Heart right ventricle (tissue), 16 donors: ENCODE measurements around the gene PLEK. TPM values are rescaled to one million over a fixed set of nuclear protein-coding genes. Genes with fewer than 3 reads are reported as not detected.

Experiments used
- ATAC-seq, 8 donors: fragments of 200-7000 bp; cut with Tn5 transposase; one replicate each; pipeline ENCODE4 v1.9.1; 2020; ENCODE audit warnings: mild to moderate bottlenecking in 8 of 8, moderate library complexity in 8 of 8, moderate number of reproducible peaks in 1 of 8
- DNase-seq, 2 donors: peaks; one replicate each; pipeline ENCODE4 v3.0.0-alpha.2; 2020
- H3K27ac ChIP-seq, 10 donors: fragments of 200-600 bp; sonication (generic) in 2 of 10; one replicate each; pipeline versions ENCODE4 v1.5.0 to v1.8.0; 2020 to 2022; ENCODE audit warnings: mild to moderate bottlenecking in 3 of 10
- H3K27me3 ChIP-seq, 7 donors: fragments of 200-600 bp; one replicate each; pipeline ENCODE4 v1.8.0; 2021 to 2022; ENCODE audit warnings: mild to moderate bottlenecking in 2 of 7
- H3K36me3 ChIP-seq, 9 donors: fragments of 200-600 bp; sonication (generic) in 1 of 9; one replicate each; pipeline versions ENCODE4 v1.5.0 to v1.8.0; 2020 to 2022; ENCODE audit warnings: mild to moderate bottlenecking in 2 of 9
- H3K4me1 ChIP-seq, 9 donors: fragments of 200-600 bp; sonication (generic) in 1 of 9; one replicate each; pipeline versions ENCODE4 v1.5.0 to v1.8.0; 2020 to 2022; ENCODE audit warnings: mild to moderate bottlenecking in 4 of 9
- H3K4me3 ChIP-seq, 10 donors: fragments of 200-600 bp; sonication (generic) in 2 of 10; one replicate each; pipeline versions ENCODE4 v1.5.0 to v1.8.0; 2020 to 2022; ENCODE audit warnings: mild to moderate bottlenecking in 7 of 10, moderate library complexity in 2 of 10
- H3K9me3 ChIP-seq, 11 donors: fragments of 200-600 bp in 10 of 11; sonication (generic) in 2 of 11; one replicate each; pipeline versions ENCODE4 v1.5.0 to v1.8.0; 2013 to 2022; ENCODE audit warnings: mild to moderate bottlenecking in 2 of 11, control low read depth in 1 of 11, moderate library complexity in 1 of 11
- WGBS, 2 donors: extraction: QIAGEN DNeasy Blood & Tissue Kit; methylation state at CpG; one replicate each; pipeline ENCODE4 v1.1.7; 2013; ENCODE audit warnings: inconsistent platforms in 1 of 2; 5-methylcytosine and 5-hydroxymethylcytosine counted together
- intact Hi-C, 10 donors: fragments of 100-400 bp; cut with DNase I; formaldehyde crosslinking; loops; one replicate each; pipeline versions ENCODE4 v1.11.1 to v1.14.2; 2022
- polyA plus RNA-seq, 2 donors: library from polyadenylated mRNA; stranded (reverse); fragments of 200-250 nt; gene quantifications; one replicate each; pipeline ENCODE4 v1.2.3, GENCODE V29; 2013
- total RNA-seq, 10 donors: library from RNA; stranded (reverse); fragmentation: NEBNext Ultra II Directional in 3 of 10; extraction: Animal tissue kit (Norgen Biotek cat#: 25700) in 3 of 10; gene quantifications; one replicate each; pipeline versions ENCODE4 v1.2.1 to v1.2.4, GENCODE V29; 2021 to 2023
- TF ChIP-seq, protein P1 (sequence below), 9 donors: fragments of 200-600 bp; sonication (generic) in 2 of 9; IDR thresholded peaks; one replicate each; pipeline versions ENCODE4 v1.5.0 to v1.8.0; 2021 to 2022; ENCODE audit warnings: antibody characterized with exemption in 9 of 9, mild to moderate bottlenecking in 5 of 9, moderate library complexity in 1 of 9
- donor health status: Arrhythmogenic right ventricular cardiomyopathy.
- donor health status: ischemic (EF 13 %, LVEDD 7.1; RV severe dilation, severe dysfunction).
- donor health status: healthy with polysubstance abuse.
- donor health status: DM: no; HTN: yes; CAD: no.
- donor health status: DM: no; HTN: no; CAD: no.
- donor health status: ischemic (EF 25% LVEDD 6.9; RV normal size, moderate dysfunction).
- donor health status: ischemic (EF 25% LVEDD 5.7; RV mildly dilated, moderate dysfunction).
- donor health status: healthy.
- donor health status: DM: yes; HTN: yes; CAD: no.
- donor health status: Ischemic cardiomyopathy.
- donor health status: ischemic (EF 35%, LVEDD 5.7; RV mildly dilated, moderate dysfunction).
- donor health status: nonischemic (EF 11% LVEDD 7.7; RV severe dilation, severe dysfunction).
- donor health status: DM: yes; HTN: yes; CAD: no.
- donor health status: PGD.
- donor health status: ischemic (EF 29% LVEDD 5.4; RV normal size, mild dysfunction).
- donor health status: nonischemic (EF 23%, LVEDD 6.1; RV moderate dilation, normal function).

The PLEK gene
- total and polyA plus RNA-seq, 12 donors, result 1.1 to 46.3 (median 2.7) TPM

DNA sequence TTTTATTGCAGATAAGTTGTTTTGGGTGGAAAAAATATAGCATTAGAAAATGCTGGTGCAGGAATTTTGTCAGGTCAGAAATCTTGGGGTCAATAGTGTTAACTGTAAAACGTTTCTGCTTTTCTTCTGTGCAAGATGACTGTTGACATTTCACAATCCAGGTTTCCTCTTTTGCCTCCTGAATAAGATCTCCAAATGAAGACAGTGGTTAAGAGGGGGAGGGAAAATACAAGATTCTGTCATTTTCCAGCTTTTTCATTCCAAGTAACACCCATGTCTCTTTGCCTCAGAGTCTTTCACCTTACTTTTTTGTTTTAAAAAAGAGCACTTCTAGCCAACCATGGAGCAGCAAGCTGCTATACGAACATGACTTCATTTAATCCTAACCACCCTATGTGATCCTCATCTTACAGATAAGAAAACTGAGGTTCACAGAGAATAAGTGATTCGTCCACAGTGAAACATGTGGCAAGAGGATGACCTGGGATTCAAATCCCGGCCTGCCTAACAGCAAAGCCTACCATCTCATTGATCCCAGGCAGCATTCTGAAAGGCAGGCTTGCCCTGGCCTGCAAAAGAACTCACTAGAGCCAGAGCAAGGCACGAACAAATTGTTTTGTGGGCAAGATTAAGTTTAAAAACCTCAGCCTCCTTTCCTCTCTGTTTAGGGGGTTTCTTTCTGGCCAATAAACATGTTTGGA is 3.0 kb downstream of the PLEK start:
- H3K4me3 ChIP-seq, result peak overlapping the region in 3 of 10 donors; percentile 16 to 63 (median 17)
- H3K9me3 ChIP-seq, result peaks cover 0 to 3% (median 0%) of the 10 kb centered on the region in 11 donors
- peaks cover 0 to 8% (median 0%) of the 10 kb centered on the region in 9 donors for H3K36me3 ChIP-seq
- TF ChIP-seq, protein P1, sequence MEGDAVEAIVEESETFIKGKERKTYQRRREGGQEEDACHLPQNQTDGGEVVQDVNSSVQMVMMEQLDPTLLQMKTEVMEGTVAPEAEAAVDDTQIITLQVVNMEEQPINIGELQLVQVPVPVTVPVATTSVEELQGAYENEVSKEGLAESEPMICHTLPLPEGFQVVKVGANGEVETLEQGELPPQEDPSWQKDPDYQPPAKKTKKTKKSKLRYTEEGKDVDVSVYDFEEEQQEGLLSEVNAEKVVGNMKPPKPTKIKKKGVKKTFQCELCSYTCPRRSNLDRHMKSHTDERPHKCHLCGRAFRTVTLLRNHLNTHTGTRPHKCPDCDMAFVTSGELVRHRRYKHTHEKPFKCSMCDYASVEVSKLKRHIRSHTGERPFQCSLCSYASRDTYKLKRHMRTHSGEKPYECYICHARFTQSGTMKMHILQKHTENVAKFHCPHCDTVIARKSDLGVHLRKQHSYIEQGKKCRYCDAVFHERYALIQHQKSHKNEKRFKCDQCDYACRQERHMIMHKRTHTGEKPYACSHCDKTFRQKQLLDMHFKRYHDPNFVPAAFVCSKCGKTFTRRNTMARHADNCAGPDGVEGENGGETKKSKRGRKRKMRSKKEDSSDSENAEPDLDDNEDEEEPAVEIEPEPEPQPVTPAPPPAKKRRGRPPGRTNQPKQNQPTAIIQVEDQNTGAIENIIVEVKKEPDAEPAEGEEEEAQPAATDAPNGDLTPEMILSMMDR (IDR thresholded peaks at IDR 0.05), result no peak
- peaks cover 0 to 67% (median 4%) of the 10 kb centered on the region in 9 donors for H3K4me1 ChIP-seq
- DNase-seq (no peak), ATAC-seq (peak in 2 of 8 donors; percentile 53 to 56)
- 61 to 71% methylated on average over 5 of the region's 5 CpGs for WGBS, 2 donors
- intact Hi-C loops, result loop anchor here in 3 of 10 donors (10.0 kb wide), 2 partner anchors 67 to 243 kb away; no protein-coding TSS in a partner anchor
- peak overlapping the region in 2 of 10 donors; percentile 39 to 87 for H3K27ac ChIP-seq
- H3K27me3 ChIP-seq, result no peaks in the 10 kb centered on the region

DNA sequence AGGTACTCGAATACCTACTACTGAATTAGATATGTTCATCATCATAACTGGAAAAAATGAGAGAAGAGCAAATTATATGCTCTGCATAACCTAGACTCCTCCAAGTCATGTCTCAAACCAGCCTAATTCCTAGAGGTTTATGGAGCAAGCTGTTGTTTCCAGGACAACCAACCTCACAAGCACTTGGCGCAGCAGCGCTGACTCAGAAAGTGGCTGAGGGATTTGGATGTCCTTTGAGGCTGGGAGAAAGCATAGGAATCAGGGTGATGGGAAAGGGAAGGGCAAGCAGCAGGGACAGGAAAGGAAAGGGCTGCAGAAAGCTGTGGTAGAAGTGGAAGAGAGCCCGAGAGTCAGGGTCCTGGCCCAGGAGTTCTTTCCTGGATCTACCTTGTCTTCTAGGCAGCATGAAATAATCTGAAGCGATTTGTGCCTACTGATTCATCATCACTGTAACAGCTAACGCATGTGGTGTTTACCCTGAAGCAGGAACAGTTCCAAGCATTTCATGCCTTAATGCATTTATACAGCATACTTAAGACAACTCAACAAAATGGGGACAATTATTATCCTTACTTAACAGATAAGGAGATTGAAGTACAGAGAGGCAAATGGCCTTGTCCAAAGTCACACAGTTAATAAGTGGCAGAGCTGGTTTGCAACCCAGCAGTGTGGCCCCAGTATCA is 3.7 kb downstream of the PLEK start:
- peaks cover 0 to 66% (median 0%) of the 10 kb centered on the region in 9 donors for H3K4me1 ChIP-seq
- peak overlapping the region in 2 of 10 donors; percentile 39 to 87 for H3K27ac ChIP-seq
- intact Hi-C loops, result loop anchor here in 3 of 10 donors (10.0 kb wide), 2 partner anchors 66 to 244 kb away; no protein-coding TSS in a partner anchor
- peaks cover 0 to 8% (median 0%) of the 10 kb centered on the region in 9 donors for H3K36me3 ChIP-seq
- DNase-seq (no peak), ATAC-seq (peak in 1 of 8 donors; percentile 45)
- peaks cover 0 to 1% (median 0%) of the 10 kb centered on the region in 11 donors for H3K9me3 ChIP-seq
- H3K4me3 ChIP-seq, result peak overlapping the region in 1 of 10 donors; percentile 63
- WGBS, 2 donors, result 81 to 89% methylated on average over 6 of the region's 6 CpGs
- H3K27me3 ChIP-seq, result no peaks in the 10 kb centered on the region
- TF ChIP-seq, protein P1 (IDR thresholded peaks at IDR 0.05), result no peak

DNA sequence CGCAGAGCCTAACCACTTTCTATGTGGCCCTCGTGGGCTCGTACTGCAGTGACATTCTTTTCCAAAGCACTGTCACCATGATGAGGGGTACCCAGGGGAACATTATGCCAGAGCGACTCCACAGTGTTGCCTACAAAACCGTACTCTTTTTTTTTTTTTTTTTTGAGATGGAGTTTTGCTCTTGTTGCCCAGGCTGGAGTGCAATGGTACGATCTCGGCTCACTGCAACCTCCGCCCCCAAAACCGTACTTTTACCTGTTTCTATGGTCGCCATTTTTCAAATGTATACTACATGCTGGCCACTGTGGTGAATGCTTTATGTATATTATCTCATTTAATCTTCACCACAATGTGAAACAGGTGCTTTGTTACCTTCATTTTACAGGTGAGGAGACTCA is 4.3 kb downstream of the PLEK start:
- intact Hi-C loops, result loop anchor here in 3 of 10 donors (10.0 kb wide), 2 partner anchors 65 to 245 kb away; no protein-coding TSS in a partner anchor
- Histone ChIP-seq H3K36me3 (peaks cover 0 to 8% (median 0%) of the 10 kb centered on the region in 9 donors), H3K27ac (peak overlapping the region in 1 of 10 donors; percentile 87), H3K4me1 (peaks cover 0 to 66% (median 0%) of the 10 kb centered on the region in 9 donors), H3K27me3 (no peaks in the 10 kb centered on the region), H3K9me3 (no peaks in the 10 kb centered on the region), H3K4me3 (peak overlapping the region in 1 of 10 donors; percentile 63)
- ATAC-seq (no peak), DNase-seq (no peak)
- WGBS, 2 donors, result 93% methylated on average over 10 of the region's 10 CpGs
- TF ChIP-seq, protein P1 (IDR thresholded peaks at IDR 0.05), result no peak

DNA sequence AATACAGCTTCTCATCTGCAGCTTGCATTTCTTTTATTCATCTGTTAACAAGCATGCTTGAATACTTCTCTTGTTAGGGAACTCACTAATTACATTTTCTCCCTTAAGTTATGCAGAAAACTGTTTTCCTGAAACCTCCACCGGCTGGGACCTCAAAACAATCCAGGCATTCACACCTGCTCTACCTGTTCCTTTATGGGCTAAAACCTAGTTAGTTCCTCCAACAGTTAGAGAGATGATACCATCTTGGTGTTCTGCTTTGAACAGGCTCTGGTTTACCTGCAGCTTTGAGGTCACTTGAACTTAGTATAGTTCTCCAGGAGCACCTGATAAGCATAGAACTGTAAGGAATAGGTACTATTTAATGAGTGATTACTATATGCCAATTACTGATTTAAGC is 6.1 kb downstream of the PLEK start:
- no peaks in the 10 kb centered on the region for H3K27me3 ChIP-seq
- peak overlapping the region in 1 of 10 donors; percentile 29 for H3K27ac ChIP-seq
- no peak overlapping the region for H3K4me3 ChIP-seq
- TF ChIP-seq, protein P1 (IDR thresholded peaks at IDR 0.05), result no peak
- 77% methylated on average over 1 of the region's 1 CpG for WGBS, 2 donors
- intact Hi-C loops, result no loop called here
- peaks cover 0 to 79% (median 7%) of the 10 kb centered on the region in 9 donors for H3K4me1 ChIP-seq
- no peaks in the 10 kb centered on the region for H3K9me3 ChIP-seq
- no peak for ATAC-seq
- peaks cover 0 to 8% (median 0%) of the 10 kb centered on the region in 9 donors for H3K36me3 ChIP-seq
- no peak for DNase-seq
